Measurements from ENCODE around the gene DSC1.

The DSC1 gene

GRCh38 chr18:31103423-31103822 lies 59.2 kb downstream of the DSC1 start:
- DNase-seq (ENCODE audit: low read depth) = no peak

- no peak for DNase-seq (ENCODE audit: low read depth)
Observed at GRCh38 chr18:31102941-31103340, 59.7 kb downstream of the DSC1 start.

- DNase-seq (ENCODE audit: low read depth) = no peak
Observed at GRCh38 chr18:31102025-31102684, 60.5 kb downstream of the DSC1 start, which contains the start of gene DSC2. DSC2 (minus strand) TSS chr18:31102421; CDS start chr18:31101971, 450 bp downstream.

- DNase-seq (ENCODE audit: low read depth) = no peak
Observed at GRCh38 chr18:31101183-31102024, 61.3 kb downstream of the DSC1 start.

- no peak for DNase-seq (ENCODE audit: low read depth)
Observed at GRCh38 chr18:31100436-31101182, 62.0 kb downstream of the DSC1 start.

GRCh38 chr18:31099450-31100230 lies 63.0 kb downstream of the DSC1 start:
- DNase-seq (ENCODE audit: low read depth) = no peak

GRCh38 chr18:31098878-31099277 lies 63.8 kb downstream of the DSC1 start:
- DNase-seq (ENCODE audit: low read depth) = no peak

- DNase-seq (ENCODE audit: low read depth) = no peak
Observed at GRCh38 chr18:31097666-31098065, 65.0 kb downstream of the DSC1 start.

GRCh38 chr18:31093880-31094279 lies 68.8 kb downstream of the DSC1 start:
- no peak for DNase-seq (ENCODE audit: low read depth)

GRCh38 chr18:31093294-31093693 lies 69.4 kb downstream of the DSC1 start:
- DNase-seq (ENCODE audit: low read depth) = no peak

GRCh38 chr18:31091350-31091749 lies 71.3 kb downstream of the DSC1 start:
- no peak for DNase-seq (ENCODE audit: low read depth)

- DNase-seq (ENCODE audit: low read depth) = no peak
Observed at GRCh38 chr18:31088532-31088931, 74.1 kb downstream of the DSC1 start.

GRCh38 chr18:31079973-31080372 lies 82.7 kb downstream of the DSC1 start:
- no peak for DNase-seq (ENCODE audit: low read depth)

All from HS-27A (cell line).